ENCODE data around the gene GPR50. TPM values are rescaled to one million over a fixed set of nuclear protein-coding genes. Genes with fewer than 3 reads are reported as not detected.

GPR50 gene
- total and polyA plus RNA-seq, 2 of the 4 experiments (the other 2 are of a cell fraction) = not detected

GRCh38 chrX:151177141-151178027 is 1.0 kb downstream of the GPR50 start:
- Histone ChIP-seq H2BK120ac (ENCODE audit: low read depth, low read length) (no peak overlapping the region), H4K8ac (ENCODE audit: low read depth in 2 of 2, low read length in 2 of 2) (no peak overlapping the region), H2AFZ (replicated peaks; ENCODE audit: low read length, poor library complexity) (no peak overlapping the region), H3K27ac (ENCODE audit: insufficient read depth, low read length) (no peak overlapping the region), H2AK9ac (replicated peaks; ENCODE audit: low read depth, low read length, poor library complexity) (no peak overlapping the region), H3K9me3 (ENCODE audit: control insufficient read depth, insufficient read depth, low read length) (peaks cover 17% of the 10 kb centered on the region; the same call in 1 of the 2 replicates), H3K14ac (replicated peaks; ENCODE audit: low read depth, low read length) (no peak overlapping the region), H3K23ac (ENCODE audit: low read depth, low read length) (no peak overlapping the region), H2BK5ac (ENCODE audit: low read depth, low read length, poor library complexity, severe bottlenecking) (no peak overlapping the region), H3K27me3 (ENCODE audit: control insufficient read depth, insufficient read depth, low read length) (peaks cover 2% of the 10 kb centered on the region), H2BK15ac (ENCODE audit: low read depth, low read length) (no peak overlapping the region), H3K4me2 (ENCODE audit: low read depth, low read length) (no peak overlapping the region), H3K36me3 (ENCODE audit: control insufficient read depth, insufficient read depth, low read length) (no peaks in the 10 kb centered on the region), H3K18ac (ENCODE audit: low read depth, low read length) (no peak overlapping the region), H3K79me1 (ENCODE audit: low read depth in 1 of 2, low read length in 2 of 2) (no peaks in the 10 kb centered on the region), H2BK20ac (ENCODE audit: low read depth, low read length) (no peak overlapping the region), H3K4ac (ENCODE audit: low read depth, low read length) (no peak overlapping the region), H3K9ac (ENCODE audit: low read depth, low read length) (no peak overlapping the region), H3K4me1 (ENCODE audit: control insufficient read depth, insufficient read depth, low read length) (no peaks in the 10 kb centered on the region), H4K5ac (ENCODE audit: low read depth, low read length) (no peak overlapping the region), H3K4me3 (ENCODE audit: insufficient read depth, low read depth, low read length) (no peak overlapping the region), H4K20me1 (ENCODE audit: insufficient read depth, low read length) (no peaks in the 10 kb centered on the region), H2AK5ac (ENCODE audit: low read depth, low read length) (no peak overlapping the region), H3K9me1 (ENCODE audit: insufficient read depth, low read length) (no peaks in the 10 kb centered on the region), H3K56ac (ENCODE audit: extremely low read depth, insufficient read depth, low read length) (no peak overlapping the region), H4K91ac (ENCODE audit: insufficient read depth, low read depth, low read length) (no peak overlapping the region)
- no peak for ATAC-seq (ENCODE audit: low read depth)
- dilution Hi-C loops (cut with HindIII; ENCODE audit: low sequenced_read_pairs, unreplicated experiment) (no loop called here), in situ Hi-C loops (cut with MboI; ENCODE audit: low sequenced_read_pairs) (no loop called here), intact Hi-C loops (cut with micrococcal nuclease) (no loop called here)
- CTCF ChIA-PET = no interaction called here
- TF ChIP-seq CEBPB (IDR thresholded peaks at IDR 0.05; ENCODE audit: low read depth, low read length) (no peak), POLR2A (IDR thresholded peaks at IDR 0.05; ENCODE audit: low read depth, low read length) (no peak), RCOR1 (IDR thresholded peaks at IDR 0.05; ENCODE audit: insufficient replicate concordance, low read length) (no peak), FOS (IDR thresholded peaks at IDR 0.05; ENCODE audit: low read depth, low read length) (no peak), CHD1 (IDR thresholded peaks at IDR 0.05; ENCODE audit: low read depth, low read length) (no peak), USF2 (IDR thresholded peaks at IDR 0.05; ENCODE audit: low read depth, low read length) (no peak), SMC3 (IDR thresholded peaks at IDR 0.05; ENCODE audit: low read depth, low read length) (no peak), MXI1 (IDR thresholded peaks at IDR 0.05; ENCODE audit: borderline replicate concordance, low read depth, low read length) (no peak)
- WGBS, 2 experiments (ENCODE audit: extremely low coverage in 2 of 2, insufficient read length in 1 of 2) = 29% methylated on average over 36 of the region's 96 CpGs; no CpG with 5 or more reads in 1 of the 2 experiments
- no peak for DNase-seq
- POLR2A ChIA-PET (ENCODE audit: unreplicated experiment) = no interaction called here
- BruUV-seq (replicated peaks) = no TSS peak

All from IMR-90 (cell line).